UCSD-AML1 (cell line): ENCODE data around the gene PDK4.
"Not testable (repeated sequence)": the region's sequence is repeated elsewhere in the genome, so short reads cannot be mapped to it uniquely, and the experiment has no call there.

Experiments
- DNase-seq: peaks from one replicate; lab custom pipeline; 2025; ENCODE audit not compliant: unreplicated experiment; lab: John Stamatoyannopoulos, UW

PDK4 gene

GRCh38 chr7:95605275-95605674, 9.0 kb upstream of the PDK4 start:
- DNase-seq, result no peak

GRCh38 chr7:95604811-95605210, 8.5 kb upstream of the PDK4 start:
- DNase-seq, result not testable (repeated sequence)

GRCh38 chr7:95604397-95604796, 8.1 kb upstream of the PDK4 start:
- DNase-seq, result not testable (repeated sequence)

GRCh38 chr7:95602421-95602820, 6.1 kb upstream of the PDK4 start:
- no peak for DNase-seq

GRCh38 chr7:95601316-95601715, 5.0 kb upstream of the PDK4 start:
- DNase-seq, result no peak

- DNase-seq, result no peak
Observed at GRCh38 chr7:95599069-95599468, 2.8 kb upstream of the PDK4 start.

GRCh38 chr7:95598511-95598910, 2.2 kb upstream of the PDK4 start:
- DNase-seq, result no peak

- DNase-seq, result no peak
Observed at GRCh38 chr7:95595746-95596197, 544 bp downstream of the PDK4 start.

GRCh38 chr7:95594185-95594584, 2.1 kb downstream of the PDK4 start:
- no peak for DNase-seq

GRCh38 chr7:95593343-95593742, 3.0 kb downstream of the PDK4 start:
- no peak for DNase-seq

GRCh38 chr7:95592570-95592969, 3.7 kb downstream of the PDK4 start:
- no peak for DNase-seq

GRCh38 chr7:95590387-95591248, 5.7 kb downstream of the PDK4 start:
- no peak for DNase-seq

GRCh38 chr7:95589766-95590165, 6.5 kb downstream of the PDK4 start:
- no peak for DNase-seq

GRCh38 chr7:95589031-95589430, 7.3 kb downstream of the PDK4 start:
- no peak for DNase-seq

GRCh38 chr7:95586951-95587301, 9.4 kb downstream of the PDK4 start:
- DNase-seq, result no peak

GRCh38 chr7:95585426-95585789, 10.9 kb downstream of the PDK4 start:
- DNase-seq, result no peak

- no peak for DNase-seq
Observed at GRCh38 chr7:95584769-95585425, 11.4 kb downstream of the PDK4 start.

GRCh38 chr7:95583834-95584621, 12.3 kb downstream of the PDK4 start:
- no peak for DNase-seq

- no peak for DNase-seq
Observed at GRCh38 chr7:95582578-95583293, 13.6 kb downstream of the PDK4 start.

- no peak for DNase-seq
Observed at GRCh38 chr7:95581467-95581866, 14.8 kb downstream of the PDK4 start.

- DNase-seq, result no peak
Observed at GRCh38 chr7:95579318-95579717, 17.0 kb downstream of the PDK4 start.
